CD8-positive, alpha-beta memory T cell (primary cell): Measurements from ENCODE around the gene SUMO2. TPM values are rescaled to one million over a fixed set of nuclear protein-coding genes. Genes with fewer than 3 reads are reported as not detected.
"Not testable (repeated sequence)": the region's sequence is repeated elsewhere in the genome, so short reads cannot be mapped to it uniquely, and the experiment has no call there.

Experiments used
- CTCF ChIA-PET: fragments of 350-600 bp; sonication (Branson Sonifier 250); formaldehyde crosslinking; loops from one replicate; lab custom pipeline; 2021; ENCODE audit warnings: antibody characterized with exemption; lab: Charles Lee
- POLR2A ChIA-PET: fragments of 350-600 bp; sonication (Branson Sonifier 250); formaldehyde crosslinking; loops from one replicate; lab custom pipeline; 2021; ENCODE audit warnings: antibody characterized with exemption; lab: Charles Lee
- DNase-seq, 5 donors: peaks; one replicate each; pipeline versions ENCODE4 v3.0.0 to v3.0.0-alpha.2; 2020 to 2022; ENCODE audit warnings: mixed read lengths in 1 of 5
- H3K27ac ChIP-seq: one replicate; pipeline ENCODE4 v1.7.0; 2013; ENCODE audit warnings: low read depth, mild to moderate bottlenecking, low read length, moderate library complexity
- H3K27me3 ChIP-seq: 2 replicates; pipeline ENCODE4 v1.7.0; 2013; ENCODE audit warnings: low read length, mild to moderate bottlenecking; ENCODE audit not compliant: insufficient read depth, poor library complexity, severe bottlenecking
- H3K36me3 ChIP-seq: 2 replicates; pipeline ENCODE4 v1.7.0; 2013; ENCODE audit warnings: mild to moderate bottlenecking, low read length, moderate library complexity; ENCODE audit not compliant: insufficient read depth
- H3K4me1 ChIP-seq: 2 replicates; pipeline ENCODE4 v1.7.0; 2013; ENCODE audit warnings: mild to moderate bottlenecking, low read length, moderate library complexity; ENCODE audit not compliant: insufficient read depth
- H3K4me3 ChIP-seq: 2 replicates; pipeline ENCODE4 v1.7.0; 2013; ENCODE audit warnings: mild to moderate bottlenecking, low read length
- H3K9me3 ChIP-seq: 2 replicates; pipeline ENCODE4 v1.7.0; 2013; ENCODE audit warnings: mild to moderate bottlenecking, low read length
- H3K27ac Mint-ChIP-seq, 8 donors: one replicate each; pipeline ENCODE4 v1.8.0; 2020 to 2021; ENCODE audit warnings: mixed read lengths in 8 of 8, mild to moderate bottlenecking in 6 of 8, inconsistent platforms in 3 of 8, moderate library complexity in 3 of 8
- H3K27me3 Mint-ChIP-seq, 2 donors: one replicate each; pipeline ENCODE4 v1.8.0; 2020 to 2021; ENCODE audit warnings: mixed read lengths in 2 of 2, mild to moderate bottlenecking in 1 of 2, moderate library complexity in 1 of 2
- H3K36me3 Mint-ChIP-seq, 3 donors: one replicate each; pipeline ENCODE4 v1.8.0; 2020 to 2021; ENCODE audit warnings: mixed read lengths in 3 of 3, inconsistent platforms in 1 of 3, mild to moderate bottlenecking in 1 of 3
- H3K4me1 Mint-ChIP-seq, 3 donors: one replicate each; pipeline ENCODE4 v1.8.0; 2020 to 2021; ENCODE audit warnings: mixed read lengths in 3 of 3, inconsistent platforms in 1 of 3, mild to moderate bottlenecking in 1 of 3
- H3K4me3 Mint-ChIP-seq, 7 donors: one replicate each; pipeline ENCODE4 v1.8.0; 2020 to 2021; ENCODE audit warnings: mixed read lengths in 7 of 7, mild to moderate bottlenecking in 6 of 7, moderate library complexity in 4 of 7, inconsistent platforms in 2 of 7
- H3K9me3 Mint-ChIP-seq, 5 donors: one replicate each; pipeline ENCODE4 v1.8.0; 2020 to 2022; ENCODE audit warnings: mixed read lengths in 5 of 5, mild to moderate bottlenecking in 3 of 5, moderate library complexity in 2 of 5, inconsistent platforms in 1 of 5
- polyA plus RNA-seq: library from polyadenylated mRNA; unstranded; fragments of 300-500 nt; fragmentation: Illumina TruSeq; gene quantifications from one replicate; pipeline ENCODE4 v1.2.3, GENCODE V29; 2021
- total RNA-seq, 2 experiments: library from RNA; stranded (reverse); gene quantifications; one replicate each; pipeline ENCODE4 v1.2.3, GENCODE V29; 2021

Gene SUMO2
- total and polyA plus RNA-seq, 3 experiments from 2014 or later = 405 to 687 (median 653) TPM

DNA sequence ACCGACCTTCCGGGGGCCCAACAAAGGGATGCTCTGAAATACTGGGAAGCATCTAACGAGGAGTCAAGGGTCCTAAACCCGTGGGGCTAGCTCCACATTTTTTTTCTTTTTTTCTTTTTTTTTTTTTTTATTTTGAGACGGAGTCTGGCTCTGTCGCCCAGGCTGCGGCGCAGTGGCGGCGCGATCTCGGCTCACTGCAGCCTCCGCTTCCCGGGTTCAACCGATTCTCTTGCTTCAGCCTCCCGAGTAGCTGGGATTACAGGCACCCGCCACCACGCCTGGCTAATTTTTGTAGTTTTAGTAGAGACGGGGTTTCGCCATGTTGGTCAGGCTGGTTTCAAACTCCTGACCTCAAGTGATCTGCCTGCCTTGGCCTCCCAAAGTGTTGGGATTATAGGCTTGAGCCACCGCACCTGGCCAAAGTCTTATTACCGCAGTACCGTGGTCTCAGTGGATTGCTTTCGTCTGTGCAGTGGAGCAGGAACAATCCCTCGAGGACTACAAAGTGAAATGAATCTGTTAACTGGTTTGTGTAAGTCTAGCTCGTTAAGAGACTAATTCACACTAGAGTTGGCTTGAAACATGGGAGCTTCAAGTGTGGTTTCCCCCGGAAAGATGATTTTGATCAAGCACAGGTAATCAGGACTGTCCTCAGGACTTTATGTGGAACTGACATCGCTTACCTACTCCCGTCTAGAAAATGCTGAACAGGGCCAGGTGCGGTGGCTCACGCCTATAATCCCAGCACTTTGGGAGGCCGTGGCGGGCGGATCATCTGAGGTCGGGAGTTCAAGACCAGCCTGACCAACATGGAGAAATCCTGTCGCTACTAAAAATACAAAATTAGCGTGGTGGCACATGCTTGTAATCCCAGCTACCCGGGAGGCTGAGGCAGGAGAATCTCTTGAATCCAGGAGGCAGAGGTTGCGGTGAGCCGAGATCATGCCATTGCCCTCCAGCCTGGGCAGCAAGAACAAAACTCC, 50.5 kb downstream of the SUMO2 start:
- H3K27ac Mint-ChIP-seq = peak overlapping the region; percentile 56 to 93 (median 84)
- peaks cover 7 to 15% (median 11%) of the 10 kb centered on the region in 3 donors for H3K4me1 Mint-ChIP-seq
- not testable (repeated sequence) for H3K27me3 ChIP-seq, DNase-seq, H3K36me3 ChIP-seq, H3K9me3 ChIP-seq, H3K27me3 Mint-ChIP-seq, H3K4me1 ChIP-seq, H3K9me3 Mint-ChIP-seq
- peak overlapping the region; percentile 67 for H3K27ac ChIP-seq
- ChIA-PET CTCF (interaction anchor here (0.6 to 12.6 kb wide), 10 partner anchors 9 to 171 kb away, joined by 3 to 151 read pairs (median 5); partner anchors contain the start of gene ARMC7), POLR2A (interaction anchor here (0.6 to 3.1 kb wide), 11 partner anchors 8 to 383 kb away, joined by 3 to 12 read pairs (median 4); partner anchors contain the start of genes ARMC7 and MIF4GD)
- peak overlapping the region; percentile 52 for H3K4me3 ChIP-seq
- H3K4me3 Mint-ChIP-seq = peak overlapping the region; percentile 84 to 92 (median 89)
- peaks cover 0 to 28% (median 3%) of the 10 kb centered on the region in 3 donors for H3K36me3 Mint-ChIP-seq

DNA sequence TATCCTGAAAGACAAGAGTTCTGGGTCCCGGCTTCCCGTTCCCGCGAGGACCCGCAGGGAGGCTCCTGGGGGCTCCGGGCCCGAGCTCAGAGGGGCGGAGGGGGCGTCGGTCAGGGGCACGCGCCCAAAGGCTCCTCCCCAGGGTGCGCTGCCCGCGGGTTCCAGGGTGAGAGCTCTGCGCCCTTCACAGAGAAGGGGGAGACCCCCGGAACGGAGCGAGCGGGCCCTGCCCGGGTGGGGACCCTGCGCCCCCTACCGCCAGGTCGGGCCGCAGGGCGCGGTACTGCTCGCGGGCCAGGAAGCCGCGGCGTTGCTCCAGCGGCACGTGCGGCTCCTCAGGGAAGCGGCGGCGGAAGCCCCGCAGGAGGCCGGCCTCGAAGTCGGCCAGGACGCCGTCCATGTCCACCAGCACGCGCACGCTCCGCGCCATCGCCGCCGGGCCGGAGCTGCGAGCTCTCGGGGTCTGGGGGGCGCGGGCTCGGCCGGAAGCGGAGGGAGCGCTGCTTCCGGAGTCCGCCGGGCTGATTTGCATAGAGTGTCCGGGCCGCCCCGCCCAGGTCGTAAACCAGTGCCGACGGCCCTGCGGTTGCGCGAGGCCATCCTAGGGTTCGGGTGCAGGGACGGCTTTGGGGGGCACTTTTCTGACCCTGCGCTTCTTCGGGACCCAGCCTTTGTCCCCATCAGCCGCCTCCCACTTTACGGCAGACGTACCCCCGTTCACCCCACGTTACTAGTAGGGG, 51.3 kb downstream of the SUMO2 start, which contains the start of gene NT5C:
TSS of gene NT5C (minus strand) at position 465 of the 740 bp plus-strand sequence. CDS start at position 430, 35 bp downstream.
- peaks cover 0 to 28% (median 2%) of the 10 kb centered on the region in 3 donors for H3K36me3 Mint-ChIP-seq
- peaks cover 7 to 16% (median 11%) of the 10 kb centered on the region in 3 donors for H3K4me1 Mint-ChIP-seq
- peak; percentile 48 to 70 (median 64) for DNase-seq
- peak within 1 kb of the TSS; percentile 56 to 96 (median 88) for H3K27ac Mint-ChIP-seq
- CTCF ChIA-PET = interaction anchor here (0.6 to 12.6 kb wide), 14 partner anchors 9 to 175 kb away, joined by 3 to 151 read pairs (median 4); partner anchors contain the start of gene ARMC7
- POLR2A ChIA-PET = interaction anchor here (0.6 to 3.1 kb wide), 11 partner anchors 10 to 382 kb away, joined by 3 to 12 read pairs (median 4); partner anchors contain the start of genes ARMC7 and MIF4GD
- Histone ChIP-seq H3K4me1 (peaks cover 10% of the 10 kb centered on the region), H3K27me3 (no peaks in the 10 kb centered on the region), H3K9me3 (no peaks in the 10 kb centered on the region), H3K4me3 (peak within 1 kb of the TSS; percentile 52), H3K36me3 (peaks cover 8% of the 10 kb centered on the region), H3K27ac (peak within 1 kb of the TSS; percentile 67)
- H3K4me3 Mint-ChIP-seq = peak within 1 kb of the TSS; percentile 84 to 97 (median 89)
- H3K9me3 Mint-ChIP-seq = no peaks in the 10 kb centered on the region
- no peaks in the 10 kb centered on the region for H3K27me3 Mint-ChIP-seq

DNA sequence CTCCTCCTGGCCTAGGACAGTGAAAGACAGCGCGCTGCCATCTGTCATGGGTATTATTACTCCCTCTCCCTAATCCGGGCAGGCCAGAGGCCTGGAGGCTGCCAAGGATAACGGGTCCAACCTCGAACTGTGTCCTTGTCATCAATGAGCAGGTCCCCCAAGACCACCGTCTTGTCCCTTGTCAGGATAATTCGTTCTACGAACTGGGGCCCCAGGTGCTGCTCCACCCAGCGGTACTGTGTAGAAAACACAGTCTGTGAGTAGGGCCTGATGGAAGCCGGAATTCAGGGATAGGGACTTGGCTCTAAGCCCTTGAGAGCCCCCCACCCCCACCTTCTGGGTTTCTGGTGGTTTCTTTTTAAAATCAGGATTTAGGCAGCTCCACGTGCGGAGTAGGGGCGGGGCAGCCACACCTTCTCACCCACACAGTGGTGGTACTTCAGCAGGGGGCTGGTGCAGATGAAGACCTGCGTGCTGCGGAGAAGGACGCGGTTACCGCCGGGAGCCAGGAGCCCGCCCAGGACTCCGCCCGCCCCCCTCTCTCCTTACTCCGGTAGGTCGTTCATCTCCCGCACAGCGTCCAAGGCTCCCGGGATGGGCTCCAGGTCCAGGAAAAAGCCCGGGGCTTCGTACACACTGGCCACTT, 52.0 kb downstream of the SUMO2 start:
- peak in 3 of 5 donors; percentile 30 to 60 (median 39) for DNase-seq
- H3K27ac ChIP-seq = peak overlapping the region; percentile 67
- ChIA-PET POLR2A (interaction anchor here (0.5 to 3.1 kb wide), 9 partner anchors 10 to 71 kb away, joined by 3 to 12 read pairs (median 4); partner anchors contain the start of gene ARMC7), CTCF (interaction anchor here (0.6 to 12.6 kb wide), 14 partner anchors 8 to 174 kb away, joined by 3 to 151 read pairs (median 4); partner anchors contain the start of gene ARMC7)
- H3K4me1 ChIP-seq = peaks cover 15% of the 10 kb centered on the region
- H3K4me3 Mint-ChIP-seq = peak overlapping the region; percentile 82 to 97 (median 89)
- no peaks in the 10 kb centered on the region for H3K27me3 ChIP-seq
- H3K4me3 ChIP-seq = peak overlapping the region; percentile 52
- no peaks in the 10 kb centered on the region for H3K9me3 Mint-ChIP-seq
- no peaks in the 10 kb centered on the region for H3K9me3 ChIP-seq
- no peaks in the 10 kb centered on the region for H3K27me3 Mint-ChIP-seq
- peaks cover 8% of the 10 kb centered on the region for H3K36me3 ChIP-seq
- peak overlapping the region; percentile 30 to 96 (median 86) for H3K27ac Mint-ChIP-seq
- peaks cover 13 to 23% (median 17%) of the 10 kb centered on the region in 3 donors for H3K4me1 Mint-ChIP-seq
- H3K36me3 Mint-ChIP-seq = peaks cover 0 to 26% (median 2%) of the 10 kb centered on the region in 3 donors

DNA sequence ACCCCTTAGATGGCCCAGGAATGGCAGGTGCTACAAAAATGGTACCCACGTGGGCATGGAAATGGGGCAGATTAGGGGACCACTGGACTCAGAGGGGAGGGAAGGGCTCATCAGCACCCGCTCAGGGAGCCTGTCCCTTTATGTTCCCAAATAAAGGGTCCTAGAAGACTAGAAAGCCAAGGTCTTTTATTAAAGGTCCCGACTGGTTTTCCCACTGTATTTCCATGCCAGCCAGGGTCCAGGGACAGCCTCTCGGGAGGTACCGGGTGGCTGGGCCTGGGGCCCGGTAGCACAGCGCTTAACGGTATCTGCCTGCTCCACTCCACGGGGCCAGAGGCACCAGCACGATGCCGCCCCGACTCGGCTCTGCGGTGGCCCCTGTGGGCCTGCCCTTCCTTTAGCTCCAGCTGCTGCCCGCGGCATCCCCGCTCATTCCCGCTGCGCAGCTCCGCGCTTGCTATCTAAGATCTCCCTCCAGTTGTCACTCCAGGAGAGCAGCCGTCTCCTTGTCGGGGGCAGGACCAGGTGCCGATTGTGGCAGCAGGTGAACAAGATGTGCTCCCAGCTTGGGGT, 52.6 kb downstream of the SUMO2 start:
- Histone ChIP-seq H3K36me3 (peaks cover 8% of the 10 kb centered on the region), H3K27ac (peak overlapping the region; percentile 67), H3K9me3 (no peaks in the 10 kb centered on the region), H3K4me1 (peaks cover 18% of the 10 kb centered on the region), H3K4me3 (no peak overlapping the region), H3K27me3 (no peaks in the 10 kb centered on the region)
- no peaks in the 10 kb centered on the region for H3K27me3 Mint-ChIP-seq
- peaks cover 0 to 23% (median 2%) of the 10 kb centered on the region in 3 donors for H3K36me3 Mint-ChIP-seq
- peaks cover 18 to 27% (median 20%) of the 10 kb centered on the region in 3 donors for H3K4me1 Mint-ChIP-seq
- peak overlapping the region in 7 of 8 donors; percentile 30 to 92 (median 85) for H3K27ac Mint-ChIP-seq
- H3K9me3 Mint-ChIP-seq = no peaks in the 10 kb centered on the region
- no peak for DNase-seq
- H3K4me3 Mint-ChIP-seq = peak overlapping the region; percentile 60 to 97 (median 84)
- ChIA-PET POLR2A (interaction anchor here (0.5 to 3.1 kb wide), 6 partner anchors 10 to 120 kb away, joined by 3 to 12 read pairs (median 4); partner anchors contain the start of gene ARMC7), CTCF (interaction anchor here (1.0 to 12.6 kb wide), 6 partner anchors 11 to 90 kb away, joined by 3 to 151 read pairs (median 6); partner anchors contain the start of gene ARMC7)

DNA sequence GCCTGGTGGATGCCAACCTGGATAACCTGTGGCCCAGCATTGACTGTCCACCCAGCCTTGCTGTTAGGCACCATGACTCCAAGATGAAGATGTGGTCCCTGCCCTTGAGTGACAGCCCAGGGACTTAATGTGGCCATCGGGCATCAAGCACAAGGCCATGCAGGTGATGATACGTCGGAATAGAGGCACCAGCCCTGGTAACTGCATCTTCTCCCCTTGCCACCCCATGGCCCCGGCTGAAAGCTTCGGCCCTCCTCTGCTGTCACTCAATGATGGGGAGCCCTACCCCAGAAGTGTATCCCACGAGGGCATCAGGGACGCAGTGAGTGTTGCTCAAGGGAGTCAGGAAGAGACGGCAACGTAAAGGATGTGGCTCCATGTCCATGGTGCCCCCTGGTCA, 53.2 kb downstream of the SUMO2 start:
- Histone ChIP-seq H3K4me1 (peaks cover 24% of the 10 kb centered on the region), H3K27ac (no peak overlapping the region), H3K4me3 (no peak overlapping the region), H3K9me3 (no peaks in the 10 kb centered on the region), H3K27me3 (no peaks in the 10 kb centered on the region), H3K36me3 (peaks cover 8% of the 10 kb centered on the region)
- CTCF ChIA-PET = interaction anchor here (12.6 kb wide), 1 partner anchor 15 kb away, joined by 151 read pairs; the partner anchor contains the start of gene ARMC7
- Mint-ChIP-seq H3K27ac (peak overlapping the region in 5 of 8 donors; percentile 29 to 83 (median 45)), H3K27me3 (no peaks in the 10 kb centered on the region), H3K4me1 (peaks cover 23 to 31% (median 25%) of the 10 kb centered on the region in 3 donors), H3K36me3 (peaks cover 0 to 20% (median 2%) of the 10 kb centered on the region in 3 donors), H3K9me3 (no peaks in the 10 kb centered on the region), H3K4me3 (peak overlapping the region; percentile 28 to 88 (median 60))
- DNase-seq = no peak
- POLR2A ChIA-PET = no interaction called here

DNA sequence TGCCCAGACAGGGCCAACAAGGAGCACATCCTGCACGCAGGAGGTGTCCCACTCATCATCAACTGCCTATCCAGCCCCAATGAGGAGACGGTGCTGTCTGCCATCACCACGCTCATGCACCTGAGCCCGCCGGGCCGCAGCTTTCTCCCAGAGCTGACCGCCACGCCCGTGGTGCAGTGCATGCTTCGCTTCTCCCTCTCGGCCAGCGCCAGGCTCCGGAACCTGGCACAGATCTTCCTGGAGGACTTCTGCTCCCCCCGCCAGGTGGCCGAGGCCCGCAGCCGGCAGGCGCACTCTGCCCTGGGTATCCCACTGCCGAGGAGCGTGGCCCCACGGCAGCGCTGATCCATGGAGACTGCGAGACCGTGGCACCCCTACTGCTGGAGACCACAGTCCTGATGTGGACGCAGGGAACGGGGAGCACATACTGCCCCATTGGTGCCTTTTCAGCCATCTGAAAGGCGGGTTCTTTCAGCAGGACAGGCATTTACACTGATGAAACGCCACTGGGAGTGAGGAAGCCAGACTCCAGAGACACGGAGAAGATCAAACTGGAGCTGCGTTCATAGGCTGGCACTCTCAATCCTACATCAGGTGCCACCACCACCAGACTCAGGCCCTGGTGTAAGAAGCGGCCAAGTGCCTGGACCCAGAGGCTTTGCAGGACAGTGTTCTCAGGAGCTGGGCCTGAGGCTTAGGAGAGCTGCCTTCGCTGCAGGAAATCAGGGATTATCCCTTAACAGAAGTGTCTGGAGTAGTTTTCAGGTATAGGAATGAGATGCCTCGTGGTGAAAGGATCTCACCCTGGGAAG, 53.9 kb downstream of the SUMO2 start:
- H3K4me1 Mint-ChIP-seq = peaks cover 30 to 38% (median 31%) of the 10 kb centered on the region in 3 donors
- peaks cover 0 to 22% (median 2%) of the 10 kb centered on the region in 3 donors for H3K36me3 Mint-ChIP-seq
- no peaks in the 10 kb centered on the region for H3K27me3 Mint-ChIP-seq
- ChIA-PET CTCF (interaction anchor here (12.6 kb wide), 1 partner anchor 14 kb away, joined by 151 read pairs; the partner anchor contains the start of gene ARMC7), POLR2A (no interaction called here)
- Histone ChIP-seq H3K27me3 (no peaks in the 10 kb centered on the region), H3K36me3 (peaks cover 8% of the 10 kb centered on the region), H3K4me3 (no peak overlapping the region), H3K9me3 (no peaks in the 10 kb centered on the region), H3K27ac (no peak overlapping the region), H3K4me1 (peaks cover 31% of the 10 kb centered on the region)
- peak overlapping the region in 3 of 7 donors; percentile 25 to 78 (median 66) for H3K4me3 Mint-ChIP-seq
- no peaks in the 10 kb centered on the region for H3K9me3 Mint-ChIP-seq
- peak overlapping the region in 2 of 8 donors; percentile 37 to 43 for H3K27ac Mint-ChIP-seq
- DNase-seq = no peak
